Effector memory CD8-positive, alpha-beta T cell (primary cell): ENCODE results near the gene SIGLEC9.

Experiments used
- ATAC-seq: fragments of 150-1000 bp; cut with Tn5 transposase; replicated peaks from 2 replicates; pipeline ENCODE4 v1.10.0; 2021; ENCODE audit warnings: mild to moderate bottlenecking, moderate library complexity
- DNase-seq, 3 experiments: peaks; one replicate each; pipeline ENCODE4 v3.0.0; 2021
- H3K27ac Mint-ChIP-seq, 2 donors: one replicate each; pipeline ENCODE4 v1.8.0; 2022; ENCODE audit warnings: mild to moderate bottlenecking in 2 of 2, mixed read lengths in 2 of 2, moderate library complexity in 2 of 2
- H3K27me3 Mint-ChIP-seq, 2 donors: one replicate each; pipeline ENCODE4 v1.8.0; 2022; ENCODE audit warnings: mixed read lengths in 2 of 2
- H3K36me3 Mint-ChIP-seq: one replicate; pipeline ENCODE4 v1.8.0; 2022; ENCODE audit warnings: mild to moderate bottlenecking, moderate library complexity, mixed read lengths; ENCODE audit not compliant: insufficient read depth
- H3K4me1 Mint-ChIP-seq, 2 donors: one replicate each; pipeline ENCODE4 v1.8.0; 2022; ENCODE audit warnings: low read depth in 2 of 2, mixed read lengths in 2 of 2
- H3K4me3 Mint-ChIP-seq, 2 donors: one replicate each; pipeline ENCODE4 v1.8.0; 2022; ENCODE audit warnings: mild to moderate bottlenecking in 2 of 2, mixed read lengths in 2 of 2, moderate library complexity in 2 of 2
- H3K9me3 Mint-ChIP-seq, 2 donors: one replicate each; pipeline ENCODE4 v1.8.0; 2022; ENCODE audit warnings: mixed read lengths in 2 of 2

The SIGLEC9 gene

DNA sequence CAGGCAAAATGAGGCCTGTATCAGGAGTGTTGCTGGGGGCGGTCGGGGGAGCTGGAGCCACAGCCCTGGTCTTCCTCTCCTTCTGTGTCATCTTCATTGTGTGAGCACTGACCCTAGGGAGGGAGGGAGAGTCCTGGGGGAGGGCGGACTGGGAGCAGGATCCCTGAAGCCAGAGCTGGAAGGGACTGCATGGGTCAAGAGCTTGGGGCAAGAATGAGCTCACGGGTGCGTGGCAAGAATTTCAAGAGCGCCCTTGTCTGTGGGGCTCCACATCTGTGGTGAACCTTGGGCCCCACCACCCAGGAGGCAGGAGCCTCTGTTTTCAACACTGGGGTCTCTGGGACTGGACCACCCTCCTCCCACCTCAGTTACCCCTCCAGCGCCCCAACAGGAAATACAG, 22.0 kb downstream of the SIGLEC9 start:
- Mint-ChIP-seq H3K27me3 (peaks cover 0 to 8% of the 10 kb centered on the region in 2 donors), H3K36me3 (no peaks in the 10 kb centered on the region), H3K4me1 (peaks cover 26 to 30% of the 10 kb centered on the region in 2 donors), H3K4me3 (no peak overlapping the region), H3K27ac (no peak overlapping the region), H3K9me3 (no peaks in the 10 kb centered on the region)
- no peak for ATAC-seq
- no peak for DNase-seq

DNA sequence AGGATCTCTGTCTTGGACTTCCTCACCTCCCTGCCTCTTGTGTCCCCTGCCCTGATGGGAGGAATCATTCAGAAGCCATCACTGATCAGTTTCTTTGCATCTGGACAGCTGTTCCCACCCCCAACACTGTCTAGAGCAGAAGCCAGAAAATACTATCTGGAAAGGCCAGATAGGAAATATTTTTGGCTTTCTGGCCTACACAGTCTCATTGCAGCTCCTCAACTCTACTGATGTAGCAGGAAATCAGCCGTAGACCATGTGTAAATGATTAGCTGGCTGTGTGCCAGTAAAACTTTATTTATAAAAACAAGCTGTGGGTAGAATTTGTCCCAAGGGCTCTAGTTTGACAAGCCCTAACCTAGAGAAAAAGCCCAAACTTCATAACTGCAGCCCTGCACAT, 23.0 kb downstream of the SIGLEC9 start:
- Mint-ChIP-seq H3K36me3 (no peaks in the 10 kb centered on the region), H3K4me3 (no peak overlapping the region), H3K27ac (peak overlapping the region; percentile 63 to 86), H3K27me3 (peaks cover 0 to 8% of the 10 kb centered on the region in 2 donors), H3K4me1 (peaks cover 23 to 26% of the 10 kb centered on the region in 2 donors), H3K9me3 (no peaks in the 10 kb centered on the region)
- ATAC-seq, result no peak
- DNase-seq, result no peak

DNA sequence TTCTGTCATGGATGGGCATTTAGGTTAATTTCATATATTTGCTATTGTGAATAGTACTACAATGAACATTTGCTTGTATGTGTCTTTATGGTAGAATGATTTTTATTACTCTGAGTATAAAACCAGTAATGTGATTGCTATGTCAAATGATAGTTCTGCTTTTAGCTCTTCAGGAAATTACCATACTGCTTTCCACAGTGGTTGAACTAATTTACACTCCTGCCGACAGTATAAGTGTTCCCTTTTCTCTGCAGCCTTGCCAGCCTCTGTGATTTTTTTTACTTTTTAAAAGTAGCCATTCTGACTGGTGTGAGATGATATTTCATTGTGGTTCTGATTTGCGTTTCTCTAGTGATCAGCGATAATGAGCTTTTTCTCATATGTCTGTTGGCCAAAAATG, 23.9 kb downstream of the SIGLEC9 start:
- no peaks in the 10 kb centered on the region for H3K36me3 Mint-ChIP-seq
- peaks cover 0 to 8% of the 10 kb centered on the region in 2 donors for H3K27me3 Mint-ChIP-seq
- H3K9me3 Mint-ChIP-seq, result no peaks in the 10 kb centered on the region
- no peak for ATAC-seq
- DNase-seq, result no peak
- peaks cover 23 to 26% of the 10 kb centered on the region in 2 donors for H3K4me1 Mint-ChIP-seq
- H3K4me3 Mint-ChIP-seq, result peak overlapping the region in 1 of 2 donors; percentile 9
- peak overlapping the region; percentile 63 to 86 for H3K27ac Mint-ChIP-seq

DNA sequence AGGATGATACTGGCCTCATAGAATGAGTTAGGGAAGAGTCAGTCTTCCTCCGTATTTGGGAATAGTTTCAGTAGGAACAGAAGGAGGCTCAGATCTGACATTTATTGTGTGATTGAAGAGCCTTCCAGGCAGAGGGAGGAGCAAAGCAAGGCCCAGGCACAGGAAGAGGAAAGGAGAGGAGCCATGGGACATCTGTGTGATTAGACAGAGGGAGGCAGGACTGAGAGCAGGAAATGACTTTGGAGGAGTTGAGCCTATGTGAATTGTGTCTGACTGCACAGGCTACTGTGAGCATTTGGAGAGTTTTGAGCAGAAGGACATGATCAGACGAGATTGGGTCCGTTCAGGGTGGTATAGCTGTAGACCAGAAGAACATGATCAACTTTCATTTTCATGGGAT, 25.9 kb downstream of the SIGLEC9 start:
- Mint-ChIP-seq H3K9me3 (no peaks in the 10 kb centered on the region), H3K27me3 (peaks cover 0 to 17% of the 10 kb centered on the region in 2 donors), H3K36me3 (no peaks in the 10 kb centered on the region), H3K27ac (no peak overlapping the region), H3K4me3 (no peak overlapping the region), H3K4me1 (peaks cover 18 to 22% of the 10 kb centered on the region in 2 donors)
- ATAC-seq, result no peak
- no peak for DNase-seq

DNA sequence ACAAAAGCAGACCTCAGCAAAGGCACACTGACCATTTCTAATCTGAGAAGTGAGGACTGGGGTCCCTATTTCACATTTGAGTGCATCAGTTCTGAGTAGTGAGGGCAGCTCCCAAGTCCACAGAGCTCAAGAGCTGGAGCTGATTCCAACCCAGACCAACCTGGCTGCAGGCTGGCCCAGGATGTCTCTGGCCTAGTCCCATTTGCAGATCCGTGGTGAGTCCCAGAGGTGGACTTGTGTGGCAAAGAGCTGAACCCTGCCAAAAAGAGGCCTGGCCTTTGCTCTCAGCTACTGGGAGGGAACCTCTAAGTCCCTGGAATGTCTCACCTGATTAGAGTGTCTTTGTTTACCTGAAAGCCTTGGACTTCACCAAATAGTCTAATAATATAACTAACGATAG, 32.0 kb downstream of the SIGLEC9 start:
- ATAC-seq, result no peak
- Mint-ChIP-seq H3K4me1 (peaks cover 15 to 18% of the 10 kb centered on the region in 2 donors), H3K27me3 (peaks cover 0 to 9% of the 10 kb centered on the region in 2 donors), H3K27ac (no peak overlapping the region), H3K9me3 (no peaks in the 10 kb centered on the region), H3K4me3 (no peak overlapping the region), H3K36me3 (no peaks in the 10 kb centered on the region)
- DNase-seq, result no peak

DNA sequence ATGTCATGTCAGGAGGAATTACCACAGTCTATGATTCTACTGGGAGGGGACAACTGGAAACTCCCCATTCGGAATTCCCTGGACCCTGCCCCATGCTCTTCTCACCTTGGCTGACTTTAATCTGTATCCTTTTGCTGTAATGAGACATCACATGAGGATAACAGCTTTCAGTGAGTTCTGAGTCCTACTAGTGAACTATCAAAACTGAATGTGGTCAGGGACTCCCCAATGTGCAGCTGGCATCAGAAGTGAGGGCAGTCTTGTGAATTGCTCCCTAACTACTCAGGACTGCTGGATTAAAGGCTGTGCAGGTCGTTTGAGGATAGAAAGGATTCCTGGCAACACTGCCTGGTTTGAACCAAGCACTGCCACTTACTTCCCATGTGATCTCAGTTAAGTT, 32.6 kb downstream of the SIGLEC9 start:
- no peaks in the 10 kb centered on the region for H3K36me3 Mint-ChIP-seq
- H3K4me1 Mint-ChIP-seq, result peaks cover 17 to 19% of the 10 kb centered on the region in 2 donors
- H3K27ac Mint-ChIP-seq, result no peak overlapping the region
- no peaks in the 10 kb centered on the region for H3K9me3 Mint-ChIP-seq
- H3K27me3 Mint-ChIP-seq, result peaks cover 0 to 9% of the 10 kb centered on the region in 2 donors
- DNase-seq, result no peak
- H3K4me3 Mint-ChIP-seq, result no peak overlapping the region
- ATAC-seq, result no peak

DNA sequence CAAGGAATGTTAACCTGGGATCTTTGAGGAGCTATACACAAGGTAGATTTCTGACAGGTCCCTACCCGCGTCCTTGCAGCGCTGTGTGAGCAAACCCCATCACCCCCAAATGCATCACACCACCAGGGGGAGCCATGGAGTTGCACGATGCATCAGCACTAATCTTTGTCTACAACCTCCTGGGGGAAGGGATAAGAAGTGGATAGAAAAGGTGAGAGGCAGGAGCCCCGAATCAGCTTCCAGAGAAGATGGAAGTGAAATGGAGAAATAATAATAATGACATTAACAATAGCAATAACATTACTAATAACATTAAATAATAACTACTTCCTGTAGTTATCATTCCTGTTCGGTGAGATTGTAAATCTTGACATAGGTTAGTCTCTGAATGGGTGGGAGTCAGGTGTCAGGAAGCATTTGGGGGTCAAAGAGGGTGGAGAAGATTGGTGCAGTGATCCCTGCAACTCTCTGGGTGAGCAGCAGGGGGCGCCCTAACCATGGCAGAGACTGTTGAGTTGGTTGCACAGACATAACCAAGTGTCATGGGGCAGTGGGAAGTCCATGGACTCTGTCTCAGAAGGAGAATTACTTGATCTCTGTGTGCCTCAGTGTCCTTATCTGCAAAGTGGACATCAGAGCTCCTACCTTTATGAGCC, 33.9 kb downstream of the SIGLEC9 start:
- H3K27ac Mint-ChIP-seq, result no peak overlapping the region
- peak overlapping the region; percentile 4 to 35 for H3K4me3 Mint-ChIP-seq
- H3K27me3 Mint-ChIP-seq, result peaks cover 0 to 9% of the 10 kb centered on the region in 2 donors
- H3K9me3 Mint-ChIP-seq, result no peaks in the 10 kb centered on the region
- ATAC-seq, result peak; percentile 86
- H3K4me1 Mint-ChIP-seq, result peaks cover 17 to 19% of the 10 kb centered on the region in 2 donors
- H3K36me3 Mint-ChIP-seq, result no peaks in the 10 kb centered on the region
- peak; percentile 74 to 78 (median 76) for DNase-seq

DNA sequence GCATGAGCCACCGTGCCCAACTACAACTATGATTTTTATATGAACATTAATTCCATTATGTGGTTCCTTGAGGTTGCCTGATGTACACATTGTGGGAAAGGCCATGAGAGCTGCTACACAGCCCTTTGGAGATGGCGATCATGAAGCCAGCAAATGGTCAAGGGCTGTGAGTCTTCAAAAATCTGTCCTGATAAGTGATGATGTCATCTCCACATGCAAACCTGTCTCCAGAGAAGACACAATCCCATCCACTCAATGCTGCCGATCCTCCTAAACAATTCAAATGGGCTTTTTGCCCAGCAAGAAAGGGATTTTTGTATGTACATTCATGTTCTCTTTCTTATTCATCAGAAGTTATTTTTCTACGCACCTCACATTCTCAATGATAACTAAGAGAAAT, 35.0 kb downstream of the SIGLEC9 start:
- Mint-ChIP-seq H3K36me3 (no peaks in the 10 kb centered on the region), H3K4me3 (no peak overlapping the region), H3K27ac (no peak overlapping the region), H3K9me3 (no peaks in the 10 kb centered on the region), H3K27me3 (peaks cover 0 to 8% of the 10 kb centered on the region in 2 donors), H3K4me1 (peaks cover 17 to 19% of the 10 kb centered on the region in 2 donors)
- DNase-seq (no peak), ATAC-seq (no peak)

DNA sequence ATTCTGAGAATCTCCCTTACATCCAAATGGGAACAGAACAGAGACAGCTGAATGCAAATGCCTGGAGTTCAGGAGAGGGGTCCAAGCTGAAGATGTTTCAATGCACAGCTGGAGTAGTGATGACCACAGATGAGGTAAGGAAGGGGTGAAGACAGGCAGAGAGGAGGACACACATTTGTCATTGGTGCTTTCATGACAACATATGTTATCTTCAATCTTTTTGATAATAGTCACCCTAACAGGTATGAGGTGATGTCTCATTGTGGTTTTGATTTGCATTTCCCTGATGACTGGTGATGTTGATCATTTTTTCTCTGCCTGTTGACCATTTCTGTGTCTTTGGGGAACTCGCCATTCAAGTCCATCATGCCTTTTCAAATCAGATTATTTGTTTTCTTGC, 36.6 kb downstream of the SIGLEC9 start:
- H3K4me3 Mint-ChIP-seq, result no peak overlapping the region
- DNase-seq (no peak), ATAC-seq (no peak)
- no peak overlapping the region for H3K27ac Mint-ChIP-seq
- no peaks in the 10 kb centered on the region for H3K27me3 Mint-ChIP-seq
- H3K4me1 Mint-ChIP-seq, result peaks cover 17 to 19% of the 10 kb centered on the region in 2 donors
- no peaks in the 10 kb centered on the region for H3K36me3 Mint-ChIP-seq
- no peaks in the 10 kb centered on the region for H3K9me3 Mint-ChIP-seq

DNA sequence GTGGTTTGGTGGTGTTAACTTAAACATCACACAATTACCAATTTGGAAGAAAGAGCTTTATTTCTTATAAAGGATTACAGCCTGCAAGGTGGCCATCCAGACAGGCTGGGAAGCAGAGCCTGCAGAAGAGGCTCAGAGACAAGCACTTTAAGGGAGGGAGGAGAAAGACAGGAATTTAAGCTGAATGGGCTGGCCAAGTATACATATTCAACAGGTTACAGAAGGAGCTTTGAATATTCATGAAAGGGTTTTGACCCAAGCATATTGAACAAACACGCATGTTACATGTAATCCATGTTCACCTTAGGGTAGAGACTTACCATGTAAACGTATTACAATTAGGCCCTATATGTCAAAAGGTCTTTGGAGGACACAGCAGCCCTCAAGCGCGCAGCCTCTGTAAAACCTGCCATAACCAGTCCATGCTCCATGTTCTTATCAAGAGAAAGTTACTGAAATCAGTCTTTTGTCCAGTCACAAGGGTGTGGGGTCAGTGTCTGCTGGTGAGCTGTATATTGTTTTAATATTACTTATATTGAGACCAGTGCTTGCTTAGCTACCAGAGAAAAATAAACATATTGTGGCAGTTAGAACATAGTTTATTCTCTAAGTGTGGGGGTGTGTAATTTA, 37.3 kb downstream of the SIGLEC9 start:
- H3K36me3 Mint-ChIP-seq, result no peaks in the 10 kb centered on the region
- no peak overlapping the region for H3K4me3 Mint-ChIP-seq
- no peak overlapping the region for H3K27ac Mint-ChIP-seq
- no peaks in the 10 kb centered on the region for H3K27me3 Mint-ChIP-seq
- DNase-seq (no peak), ATAC-seq (no peak)
- H3K9me3 Mint-ChIP-seq, result no peaks in the 10 kb centered on the region
- H3K4me1 Mint-ChIP-seq, result peaks cover 24 to 25% of the 10 kb centered on the region in 2 donors

DNA sequence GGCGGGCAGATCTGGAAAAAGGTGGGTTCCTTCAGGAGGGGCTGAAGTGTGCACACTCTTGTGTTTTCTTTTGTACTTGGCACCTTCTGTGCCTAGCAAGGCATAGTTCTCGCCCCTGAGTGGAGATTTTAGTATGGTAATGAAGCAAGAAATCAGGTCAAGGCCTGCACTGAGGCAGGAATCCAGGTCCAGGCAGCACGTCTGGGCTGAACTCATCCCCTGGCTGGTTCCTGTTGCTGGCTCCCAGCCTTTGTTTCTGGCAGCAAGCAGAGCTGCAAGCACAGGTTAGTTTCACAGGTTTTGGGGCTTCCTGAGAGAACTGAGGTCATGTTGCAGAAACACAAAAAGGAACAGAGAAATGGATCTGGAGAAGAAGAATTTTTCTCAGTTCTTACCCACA, 38.6 kb downstream of the SIGLEC9 start:
- DNase-seq (no peak), ATAC-seq (no peak)
- H3K27me3 Mint-ChIP-seq, result no peaks in the 10 kb centered on the region
- H3K27ac Mint-ChIP-seq, result no peak overlapping the region
- H3K4me1 Mint-ChIP-seq, result peaks cover 32 to 34% of the 10 kb centered on the region in 2 donors
- no peak overlapping the region for H3K4me3 Mint-ChIP-seq
- H3K36me3 Mint-ChIP-seq, result peaks cover 3% of the 10 kb centered on the region
- no peaks in the 10 kb centered on the region for H3K9me3 Mint-ChIP-seq

DNA sequence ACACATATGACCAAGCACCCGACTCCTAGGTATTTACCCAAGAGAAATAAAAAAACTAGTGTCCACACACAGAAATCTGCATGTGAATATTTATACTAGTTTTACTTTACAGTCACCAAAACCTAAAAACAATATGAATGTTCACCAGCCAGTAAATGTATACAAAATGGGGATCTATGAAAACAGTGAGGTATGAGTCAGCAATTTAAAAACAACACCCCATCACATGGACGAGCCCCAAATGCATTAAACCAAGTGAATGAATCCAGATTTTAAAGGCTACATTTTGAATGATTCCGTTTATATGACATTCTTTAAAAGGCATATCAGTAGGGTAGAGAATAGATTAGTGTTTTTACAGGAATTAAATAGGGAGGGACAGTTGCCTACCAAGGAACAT, 39.5 kb downstream of the SIGLEC9 start:
- no peak overlapping the region for H3K27ac Mint-ChIP-seq
- H3K36me3 Mint-ChIP-seq, result peaks cover 3% of the 10 kb centered on the region
- no peak overlapping the region for H3K4me3 Mint-ChIP-seq
- no peaks in the 10 kb centered on the region for H3K9me3 Mint-ChIP-seq
- peaks cover 32 to 34% of the 10 kb centered on the region in 2 donors for H3K4me1 Mint-ChIP-seq
- no peaks in the 10 kb centered on the region for H3K27me3 Mint-ChIP-seq
- no peak for ATAC-seq
- DNase-seq, result no peak

DNA sequence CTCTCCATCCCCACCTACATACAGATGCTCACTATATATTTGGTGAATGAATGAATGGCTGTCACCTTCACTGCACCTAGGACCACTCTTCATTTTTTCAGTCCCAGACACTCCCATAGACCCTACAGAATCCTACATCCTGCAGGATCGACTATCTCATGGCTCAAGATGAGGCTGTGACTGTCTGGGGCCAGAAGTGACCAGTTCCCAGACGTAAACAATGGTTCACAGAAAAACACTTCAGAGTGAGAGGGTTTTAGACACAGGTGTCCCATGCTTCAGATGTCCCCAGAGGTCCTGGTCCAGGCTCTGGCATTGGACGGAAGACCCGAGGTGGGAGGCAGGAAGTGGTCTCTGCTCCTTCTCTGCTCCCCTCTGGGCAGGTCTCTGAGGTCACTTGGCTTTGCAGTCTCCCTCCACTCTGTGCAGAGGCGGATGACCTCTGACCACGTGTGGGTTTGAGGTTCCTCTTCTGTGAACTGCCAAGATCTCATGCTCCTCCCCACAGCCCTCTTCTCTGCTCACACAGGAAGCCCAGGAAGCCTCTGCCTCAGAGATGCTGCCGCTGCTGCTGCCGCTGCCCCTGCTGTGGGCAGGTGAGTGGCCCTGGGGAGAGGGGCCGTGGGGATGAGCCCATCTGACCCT, 42.3 kb downstream of the SIGLEC9 start:
- no peaks in the 10 kb centered on the region for H3K27me3 Mint-ChIP-seq
- peaks cover 3% of the 10 kb centered on the region for H3K36me3 Mint-ChIP-seq
- ATAC-seq (peak; percentile 98), DNase-seq (peak; percentile 39 to 42 (median 39))
- no peaks in the 10 kb centered on the region for H3K9me3 Mint-ChIP-seq
- H3K4me1 Mint-ChIP-seq, result peaks cover 30 to 32% of the 10 kb centered on the region in 2 donors
- H3K27ac Mint-ChIP-seq, result peak overlapping the region; percentile 81 to 95
- peak overlapping the region; percentile 82 to 90 for H3K4me3 Mint-ChIP-seq
